Motor neuron (in vitro differentiated cells): ENCODE data around the gene WARS2. TPM values are rescaled to one million over a fixed set of nuclear protein-coding genes. Genes with fewer than 3 reads are reported as not detected.

Experiments
- ATAC-seq, 8 experiments: fragments of 200-7000 bp; cut with Tn5 transposase; replicated peaks in 6 of 8; 2 replicates each; pipeline ENCODE4 v1.8.0; 2021; ENCODE audit warnings: mild to moderate bottlenecking in 8 of 8, moderate library complexity in 8 of 8
- H3K27ac ChIP-seq, 2 donors: fragments of 250-450 bp; sonication (Bioruptor Pico); 2 replicates each; pipeline ENCODE4 v1.9.0; 2021; ENCODE audit warnings: antibody characterized with exemption in 2 of 2, mild to moderate bottlenecking in 2 of 2, moderate library complexity in 1 of 2
- H3K4me1 ChIP-seq, 2 donors: fragments of 250-450 bp; sonication (Bioruptor Pico); replicated peaks in 1 of 2; 2 replicates each; pipeline ENCODE4 v1.6.1; 2021; ENCODE audit warnings: antibody characterized with exemption in 2 of 2, mild to moderate bottlenecking in 2 of 2, moderate library complexity in 1 of 2
- H3K4me3 ChIP-seq, 5 donors: fragments of 250-450 bp; sonication (Bioruptor Pico); 2 replicates each; pipeline ENCODE4 v1.9.0; 2021; ENCODE audit warnings: antibody characterized with exemption in 5 of 5, mild to moderate bottlenecking in 5 of 5, moderate library complexity in 4 of 5
- WGBS, 10 experiments: fragments of 450-650 bp; shearing (Covaris generic); methylation state at CpG; one replicate each; pipeline ENCODE4 v1.0.0; 2022; 5-methylcytosine and 5-hydroxymethylcytosine counted together
- in situ Hi-C, 9 experiments: fragments of 400-800 bp; cut with MboI; loops; one replicate each; pipeline ENCODE4 v1.15.0; 2021; ENCODE audit warnings: low sequenced_read_pairs in 9 of 9, low pct_unique_long_range_greater_than_20kb in 2 of 9; ENCODE audit not compliant: unreplicated experiment in 9 of 9
- total RNA-seq, 8 experiments: library from RNA; unstranded; fragments of 300-600 nt; gene quantifications; 2 replicates each; pipeline versions ENCODE4 v1.2.3 to v1.2.4, GENCODE V29; 2022

The WARS2 gene
- total RNA-seq, 8 experiments from 2014 or later = 11.8 to 20.8 (median 17.2) TPM

DNA sequence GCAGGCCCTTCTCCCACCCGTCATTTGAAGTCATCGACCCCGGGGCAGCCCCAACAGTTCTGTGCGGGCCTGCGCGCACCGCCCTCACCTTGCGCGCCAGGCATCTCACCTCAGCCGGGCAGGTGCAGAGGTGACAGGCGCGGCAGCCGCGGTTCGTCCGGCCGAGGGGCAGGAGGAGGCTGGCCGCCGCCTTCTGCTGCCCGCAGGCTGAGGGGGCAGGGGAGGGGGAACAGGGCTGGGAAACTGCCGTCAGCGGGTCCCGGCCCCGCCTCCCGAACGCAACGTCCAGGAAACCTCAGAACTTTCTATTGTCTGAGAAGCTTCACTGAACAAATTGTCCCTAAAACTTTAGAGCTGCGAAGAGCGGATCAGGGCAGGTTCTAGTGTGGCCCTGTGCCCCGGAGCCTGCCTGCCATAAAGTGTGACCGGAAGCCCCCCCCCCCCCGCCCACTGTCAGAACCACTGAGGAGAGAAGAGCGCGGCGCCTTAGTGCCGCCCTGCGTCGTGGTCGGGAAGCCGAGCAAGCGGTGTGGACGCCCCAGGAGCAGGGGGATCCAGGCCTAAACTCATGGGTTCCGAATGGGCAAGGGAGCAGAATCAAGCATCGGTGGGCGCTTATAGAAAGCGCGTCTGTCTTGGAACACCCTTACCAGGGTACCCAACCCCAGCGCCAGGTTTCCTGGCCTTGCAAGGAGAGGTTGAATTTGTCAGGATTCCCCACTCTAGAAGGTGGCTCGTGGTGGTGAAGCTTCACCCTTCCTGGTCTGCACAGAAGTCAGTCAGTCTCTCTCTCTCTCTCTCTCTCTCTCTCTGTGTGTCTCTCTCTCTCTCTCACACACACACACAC lies 139.0 kb downstream of the WARS2 start:
- peak overlapping the region in 1 of 5 donors; percentile 16 for H3K4me3 ChIP-seq
- H3K4me1 ChIP-seq = peaks cover 0 to 2% of the 10 kb centered on the region in 2 donors
- WGBS, 10 experiments = 9 to 78% (median 13%) methylated on average over 2 to 22 of the region's 49 CpGs; no CpG with 5 or more reads in 2 of the 10 experiments
- ATAC-seq = peak in 5 of 8 experiments; percentile 24 to 55 (median 47)
- in situ Hi-C loops = loop anchor here in 3 of 9 experiments (10.0 to 25.0 kb wide), 2 partner anchors 839 to 847 kb away; no protein-coding TSS in a partner anchor
- no peak overlapping the region for H3K27ac ChIP-seq

DNA sequence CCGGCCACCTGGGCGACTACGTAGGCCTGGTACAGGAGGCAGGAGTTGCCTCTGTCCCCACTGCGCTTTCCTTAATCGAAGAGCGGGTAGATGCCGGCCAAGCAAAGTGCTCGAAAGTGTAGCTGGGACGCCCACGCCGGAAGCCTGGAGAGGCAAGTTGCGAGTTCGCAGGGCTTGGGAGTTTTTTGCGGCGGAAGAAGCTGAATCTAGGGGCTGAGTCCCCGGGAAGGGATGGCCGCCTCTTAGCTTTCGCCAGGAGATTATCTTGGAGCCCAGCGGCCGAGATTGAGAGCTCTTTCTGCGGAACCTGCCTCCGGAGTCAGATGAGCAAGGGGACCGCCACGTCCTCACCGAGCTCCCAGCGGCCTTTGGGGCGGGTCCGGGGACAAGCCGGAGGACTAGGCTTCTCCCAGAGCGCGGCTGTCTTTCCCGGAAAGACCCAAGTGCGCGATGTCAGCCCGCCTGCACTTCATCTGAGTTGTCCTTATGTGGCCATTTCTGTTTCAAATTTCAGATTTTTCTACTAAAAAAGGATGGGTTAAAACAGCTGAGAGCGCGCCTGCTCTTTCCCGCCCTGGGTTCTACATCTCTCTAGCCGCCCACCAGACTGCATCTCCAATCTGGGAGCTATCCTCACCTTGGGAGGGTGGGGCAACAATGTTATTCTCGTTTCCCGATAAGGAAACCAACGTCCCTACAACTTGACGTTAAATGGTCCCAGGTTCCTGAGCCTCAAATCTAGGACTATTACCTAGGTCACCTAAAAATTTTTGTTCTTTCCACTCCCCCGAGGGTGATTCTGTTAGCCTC lies 139.9 kb downstream of the WARS2 start:
- in situ Hi-C loops = loop anchor here in 3 of 9 experiments (10.0 to 25.0 kb wide), 2 partner anchors 838 to 846 kb away; no protein-coding TSS in a partner anchor
- H3K27ac ChIP-seq = no peak overlapping the region
- peaks cover 0 to 2% of the 10 kb centered on the region in 2 donors for H3K4me1 ChIP-seq
- 9 to 75% (median 20%) methylated on average over 1 to 34 of the region's 44 CpGs; no CpG with 5 or more reads in 1 of the 10 experiments for WGBS, 10 experiments
- H3K4me3 ChIP-seq = peak overlapping the region in 3 of 5 donors; percentile 3 to 20 (median 16)
- peak in 5 of 8 experiments; percentile 10 to 79 (median 71) for ATAC-seq

DNA sequence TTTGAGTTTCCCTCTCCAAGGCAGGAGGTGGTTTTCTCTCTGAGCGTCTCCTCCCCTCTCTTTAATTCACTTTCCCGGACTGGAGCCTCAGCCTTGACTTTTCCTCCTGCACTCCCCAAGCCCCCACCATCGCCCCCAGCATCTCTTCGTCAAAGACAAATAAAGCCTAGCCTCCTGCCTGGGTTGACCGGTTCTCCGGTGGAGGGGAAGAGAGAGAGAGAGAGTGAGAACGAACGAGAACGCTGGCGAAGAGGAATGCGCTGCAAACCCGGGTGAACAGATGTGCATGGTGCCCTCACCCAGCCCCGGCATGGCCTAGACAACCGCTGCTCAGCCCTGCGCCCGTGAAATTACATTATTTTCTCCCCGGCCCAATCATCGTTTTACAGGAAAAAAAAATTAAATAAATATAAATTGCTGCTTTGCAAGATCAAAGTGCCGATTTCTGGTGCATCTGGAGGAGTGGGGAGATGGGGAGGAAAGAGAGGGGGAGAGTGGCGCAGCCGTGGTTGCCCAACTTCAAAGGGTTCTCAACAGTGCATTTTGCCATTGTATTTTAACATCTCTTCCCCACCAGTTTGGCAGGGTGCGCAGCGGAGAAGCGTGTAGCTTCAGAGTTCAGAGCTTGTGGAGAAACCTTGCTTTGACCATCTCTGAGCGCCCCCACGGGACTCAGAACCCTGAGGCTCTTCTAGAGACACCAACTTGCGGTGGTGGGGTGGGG lies 140.9 kb downstream of the WARS2 start:
- no peak overlapping the region for H3K27ac ChIP-seq
- no peak for ATAC-seq
- WGBS, 10 experiments = 0 to 78% (median 50%) methylated on average over 1 to 24 of the region's 27 CpGs; no CpG with 5 or more reads in 2 of the 10 experiments
- in situ Hi-C loops = loop anchor here in 7 of 9 experiments (10.0 to 25.0 kb wide), 3 partner anchors 837 to 912 kb away; no protein-coding TSS in a partner anchor
- peaks cover 0 to 2% of the 10 kb centered on the region in 2 donors for H3K4me1 ChIP-seq
- H3K4me3 ChIP-seq = no peak overlapping the region

DNA sequence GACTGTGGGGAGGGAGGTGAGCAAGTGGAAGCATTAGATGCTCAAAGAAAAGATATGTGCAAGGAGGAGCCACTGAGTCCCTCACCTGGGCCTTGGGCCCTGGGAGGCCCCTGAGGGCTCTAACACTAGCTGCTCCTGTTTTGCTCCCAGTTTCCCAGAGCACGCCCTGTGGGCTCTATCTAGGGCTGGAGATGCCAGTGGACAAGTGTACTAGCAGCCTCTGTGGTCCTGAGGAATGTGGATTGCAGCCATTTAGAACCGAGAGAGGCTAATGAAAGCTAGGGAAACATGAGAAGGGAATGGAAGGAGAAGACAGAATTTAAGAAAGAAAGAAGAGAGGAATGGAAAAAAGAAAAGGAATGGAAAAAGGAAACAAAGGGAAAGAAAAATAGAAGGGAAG lies 142.3 kb downstream of the WARS2 start:
- Histone ChIP-seq H3K27ac (no peak overlapping the region), H3K4me1 (peaks cover 0 to 10% of the 10 kb centered on the region in 2 donors), H3K4me3 (no peak overlapping the region)
- 65 to 90% (median 83%) methylated on average over 1 to 2 of the region's 2 CpGs; no CpG with 5 or more reads in 1 of the 10 experiments for WGBS, 10 experiments
- in situ Hi-C loops = loop anchor here in 4 of 9 experiments (25.0 kb wide), 2 partner anchors 836 to 911 kb away; no protein-coding TSS in a partner anchor
- no peak for ATAC-seq

DNA sequence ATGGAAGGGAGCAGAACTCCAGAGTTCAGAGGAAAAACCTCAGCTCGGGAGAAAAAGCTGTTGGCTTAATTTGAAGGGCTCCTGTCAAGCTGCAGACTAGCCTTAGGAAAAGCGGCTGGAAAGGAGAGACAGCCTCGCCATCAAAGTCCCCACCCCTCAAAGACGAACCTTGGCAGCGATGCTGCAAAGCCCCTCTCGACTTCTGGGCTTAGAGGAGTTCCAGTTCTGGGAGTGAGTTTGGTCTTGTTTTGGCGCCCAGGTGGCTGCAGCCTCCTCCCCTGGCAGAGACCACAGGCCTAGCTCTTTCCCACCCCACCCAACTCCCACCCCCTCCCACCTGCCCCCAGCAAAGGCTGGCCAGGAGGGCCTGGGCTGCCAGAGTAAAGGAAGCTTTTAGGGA lies 143.2 kb downstream of the WARS2 start:
- WGBS, 10 experiments = 39 to 80% (median 59%) methylated on average over 1 to 5 of the region's 7 CpGs; no CpG with 5 or more reads in 4 of the 10 experiments
- ATAC-seq = no peak
- H3K27ac ChIP-seq = no peak overlapping the region
- in situ Hi-C loops = loop anchor here in 4 of 9 experiments (25.0 kb wide), 2 partner anchors 835 to 910 kb away; no protein-coding TSS in a partner anchor
- peaks cover 4 to 10% of the 10 kb centered on the region in 2 donors for H3K4me1 ChIP-seq
- no peak overlapping the region for H3K4me3 ChIP-seq

DNA sequence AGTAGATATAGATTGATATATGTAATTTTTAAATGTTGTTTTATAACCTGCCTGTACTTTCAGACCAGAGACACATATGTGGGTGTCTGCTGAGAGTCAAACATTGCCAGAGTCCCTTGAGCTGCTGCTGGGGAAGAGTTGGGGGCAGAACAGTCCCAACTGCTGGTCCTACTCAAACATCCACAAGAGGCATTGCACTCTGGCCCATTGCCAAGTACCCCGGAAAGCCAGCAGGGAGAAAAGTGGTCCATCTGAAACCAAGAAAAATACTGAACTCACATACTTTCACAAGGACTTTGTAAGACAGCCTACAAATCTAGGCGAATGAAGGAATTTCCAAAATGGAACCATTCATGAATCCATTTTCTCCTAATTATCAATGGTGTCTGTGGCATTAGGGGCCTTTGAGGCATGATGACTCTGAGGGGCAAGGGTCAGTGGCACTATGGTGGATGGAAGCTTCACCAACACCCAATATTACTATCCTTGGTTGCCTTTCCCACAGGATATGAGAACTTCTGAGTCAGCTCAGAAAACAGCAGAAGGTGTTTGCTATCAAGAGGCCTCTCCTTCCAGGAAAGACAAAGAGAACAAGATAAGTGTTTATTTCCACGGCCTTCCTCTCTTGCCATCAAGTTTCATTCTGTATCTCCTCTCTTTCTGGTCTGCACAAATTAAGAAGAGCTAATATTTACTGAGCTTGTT lies 145.0 kb downstream of the WARS2 start:
- Histone ChIP-seq H3K27ac (no peak overlapping the region), H3K4me1 (peaks cover 4 to 7% of the 10 kb centered on the region in 2 donors), H3K4me3 (no peak overlapping the region)
- in situ Hi-C loops = loop anchor here in 4 of 9 experiments (25.0 kb wide), 2 partner anchors 833 to 908 kb away; no protein-coding TSS in a partner anchor
- WGBS, 10 experiments = 53 to 100% (median 100%) methylated on average over 1 to 3 of the region's 3 CpGs; no CpG with 5 or more reads in 1 of the 10 experiments
- ATAC-seq = no peak

DNA sequence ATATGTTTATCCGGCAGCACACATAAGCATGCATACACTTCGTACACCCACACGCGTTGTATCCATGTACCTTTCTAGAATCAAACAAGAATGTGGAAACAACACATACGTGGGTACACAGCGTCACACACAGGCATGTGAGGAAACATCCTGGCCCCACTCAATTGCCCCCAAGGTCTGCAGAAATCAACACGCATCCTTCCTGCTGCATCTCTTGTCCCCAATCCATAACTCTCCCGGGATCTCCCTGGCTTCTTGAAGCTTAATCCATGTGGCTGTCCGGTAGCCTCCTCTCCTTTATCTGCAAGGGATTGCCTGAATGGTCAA lies 146.8 kb downstream of the WARS2 start:
- H3K4me1 ChIP-seq = peaks cover 4 to 24% of the 10 kb centered on the region in 2 donors
- no peak overlapping the region for H3K4me3 ChIP-seq
- no peak overlapping the region for H3K27ac ChIP-seq
- in situ Hi-C loops = loop anchor here in 4 of 9 experiments (25.0 kb wide), 2 partner anchors 831 to 906 kb away; no protein-coding TSS in a partner anchor
- ATAC-seq = no peak
- 23 to 100% (median 64%) methylated on average over 1 to 9 of the region's 9 CpGs for whole genome bisulfite sequencing, 10 experiments

DNA sequence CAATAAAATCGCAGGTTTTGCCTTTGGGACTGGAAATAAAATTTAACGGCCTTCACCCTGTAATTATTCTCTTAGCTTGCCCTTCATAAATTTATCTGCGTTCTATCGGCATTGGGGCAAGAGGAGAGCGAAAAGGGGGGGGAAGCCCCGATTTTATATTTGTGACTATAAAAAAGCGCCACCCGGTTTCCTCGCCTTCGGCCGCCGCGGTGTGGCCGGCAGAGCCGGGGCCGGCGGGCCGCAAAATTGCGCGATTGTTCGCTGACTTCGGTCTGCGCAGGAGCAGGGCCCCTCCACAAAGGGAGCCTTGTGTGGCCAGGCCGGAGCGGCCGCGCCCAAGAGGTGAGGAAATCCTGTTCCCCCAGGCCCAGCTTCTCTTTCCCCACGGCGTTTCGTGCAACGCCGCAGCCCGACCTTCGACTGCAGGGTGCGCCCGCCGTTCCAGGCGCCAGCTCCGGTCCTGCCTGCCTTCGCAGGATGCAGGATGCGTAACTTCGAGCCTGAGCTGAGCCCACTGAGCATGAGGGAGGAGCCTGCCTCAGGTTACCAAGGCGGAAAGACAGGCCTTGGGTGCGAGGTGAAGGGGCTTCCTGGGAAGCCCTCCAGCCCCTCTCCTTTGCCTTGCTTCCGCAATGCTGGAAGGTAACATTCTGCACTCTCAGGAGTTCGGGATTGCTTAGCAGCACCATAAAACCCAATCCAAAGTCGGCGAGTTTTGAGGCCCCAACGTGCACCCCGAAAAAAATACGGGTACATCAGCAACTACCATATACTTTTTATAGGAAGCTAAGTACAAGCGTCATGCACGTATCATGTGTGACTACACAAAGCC lies 147.4 kb downstream of the WARS2 start:
- in situ Hi-C loops = loop anchor here in 4 of 9 experiments (25.0 kb wide), 2 partner anchors 831 to 906 kb away; no protein-coding TSS in a partner anchor
- 11 to 91% (median 62%) methylated on average over 3 to 47 of the region's 53 CpGs for WGBS, 10 experiments
- ATAC-seq = peak in 4 of 8 experiments; percentile 16 to 43 (median 29)
- Histone ChIP-seq H3K27ac (no peak overlapping the region), H3K4me1 (peaks cover 4 to 29% of the 10 kb centered on the region in 2 donors), H3K4me3 (no peak overlapping the region)

DNA sequence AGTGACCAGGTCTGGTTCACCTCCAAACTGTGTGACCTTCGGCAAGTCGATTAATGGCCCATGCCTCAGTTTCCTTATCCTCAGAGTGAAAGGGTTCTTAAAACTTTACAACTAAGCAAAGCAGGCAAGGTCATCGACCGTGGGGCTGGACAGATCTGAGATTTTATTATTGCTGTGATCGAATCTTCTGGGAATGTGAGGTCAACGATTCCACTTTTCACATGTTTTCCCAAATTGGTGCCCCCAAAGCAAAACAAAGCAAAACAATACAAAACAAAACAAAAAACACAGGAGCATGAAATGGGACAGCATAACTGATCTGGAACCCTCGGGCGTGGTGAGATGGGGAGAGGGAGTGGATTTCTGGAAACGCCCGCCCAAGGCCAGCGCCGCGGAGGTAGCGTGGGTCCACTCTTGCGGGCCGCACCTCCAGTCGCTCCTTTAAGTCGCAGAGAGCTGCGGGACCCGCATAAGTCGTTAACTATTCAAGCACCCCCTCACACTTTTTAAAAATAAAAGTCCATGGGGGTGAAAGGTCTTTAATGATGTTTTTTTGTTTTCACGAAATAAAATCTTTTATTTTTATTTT lies 148.1 kb downstream of the WARS2 start:
- Histone ChIP-seq H3K4me1 (peaks cover 4 to 29% of the 10 kb centered on the region in 2 donors), H3K4me3 (no peak overlapping the region), H3K27ac (no peak overlapping the region)
- ATAC-seq = no peak
- WGBS, 10 experiments = 16 to 96% (median 86%) methylated on average over 2 to 22 of the region's 22 CpGs
- in situ Hi-C loops = loop anchor here in 4 of 9 experiments (25.0 kb wide), 2 partner anchors 830 to 905 kb away; no protein-coding TSS in a partner anchor

DNA sequence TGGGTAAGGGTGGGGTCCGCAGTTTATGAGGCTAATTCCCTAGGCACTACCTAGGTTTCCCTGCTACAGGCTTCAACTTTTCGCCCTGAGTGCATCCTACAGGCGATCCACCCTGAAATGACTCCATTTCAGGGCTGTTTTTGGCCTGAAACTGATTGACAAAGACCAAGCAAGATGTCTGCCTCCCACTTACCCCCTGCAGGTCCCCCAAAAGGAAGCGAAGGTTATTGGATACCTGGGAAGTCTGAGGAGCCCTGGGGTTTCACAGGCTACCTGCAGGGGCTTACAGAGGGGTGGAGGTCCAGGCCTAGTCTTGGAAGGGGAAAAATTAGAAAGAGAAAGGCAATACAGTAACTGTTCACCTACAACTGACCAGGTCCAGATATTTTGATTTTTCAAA lies 149.0 kb downstream of the WARS2 start:
- 36 to 100% (median 60%) methylated on average over 1 to 4 of the region's 4 CpGs; no CpG with 5 or more reads in 1 of the 10 experiments for WGBS, 10 experiments
- no peak for ATAC-seq
- H3K4me1 ChIP-seq = peaks cover 4 to 29% of the 10 kb centered on the region in 2 donors
- no peak overlapping the region for H3K4me3 ChIP-seq
- H3K27ac ChIP-seq = no peak overlapping the region
- in situ Hi-C loops = loop anchor here in 4 of 9 experiments (25.0 kb wide), 2 partner anchors 829 to 904 kb away; no protein-coding TSS in a partner anchor
